HUES64 (cell line): ENCODE data around the gene EPHA3.

Experiments
- H3K27ac ChIP-seq: 2 replicates; pipeline ENCODE4 v1.7.0; 2013; ENCODE audit warnings: low read depth, low read length, inconsistent platforms
- H3K27me3 ChIP-seq: 2 replicates; pipeline ENCODE4 v1.6.1; 2013; ENCODE audit warnings: mild to moderate bottlenecking, low read length; ENCODE audit not compliant: insufficient read depth
- H3K36me3 ChIP-seq: 2 replicates; pipeline ENCODE4 v1.6.1; 2013; ENCODE audit warnings: mild to moderate bottlenecking, low read length; ENCODE audit not compliant: insufficient read depth
- H3K4me1 ChIP-seq: 2 replicates; pipeline ENCODE4 v1.6.1; 2013; ENCODE audit warnings: mild to moderate bottlenecking, low read length, moderate library complexity; ENCODE audit not compliant: insufficient read depth
- H3K4me3 ChIP-seq: 2 replicates; pipeline ENCODE4 v1.5.1; 2013; ENCODE audit warnings: mild to moderate bottlenecking, low read length, moderate library complexity
- H3K9ac ChIP-seq: 2 replicates; pipeline ENCODE4 v1.6.1; 2013; ENCODE audit warnings: mild to moderate bottlenecking, low read depth, low read length
- H3K9me3 ChIP-seq: 2 replicates; pipeline ENCODE4 v1.6.1; 2013; ENCODE audit warnings: low read depth, low read length; ENCODE audit not compliant: insufficient read depth
- WGBS: fragments of 150-250, 120-280 bp; methylation state at CpG from one replicate; pipeline ENCODE4 v1.1.7; 2013; ENCODE audit warnings: missing lambda C conversion rate; 5-methylcytosine and 5-hydroxymethylcytosine counted together

The EPHA3 gene

DNA sequence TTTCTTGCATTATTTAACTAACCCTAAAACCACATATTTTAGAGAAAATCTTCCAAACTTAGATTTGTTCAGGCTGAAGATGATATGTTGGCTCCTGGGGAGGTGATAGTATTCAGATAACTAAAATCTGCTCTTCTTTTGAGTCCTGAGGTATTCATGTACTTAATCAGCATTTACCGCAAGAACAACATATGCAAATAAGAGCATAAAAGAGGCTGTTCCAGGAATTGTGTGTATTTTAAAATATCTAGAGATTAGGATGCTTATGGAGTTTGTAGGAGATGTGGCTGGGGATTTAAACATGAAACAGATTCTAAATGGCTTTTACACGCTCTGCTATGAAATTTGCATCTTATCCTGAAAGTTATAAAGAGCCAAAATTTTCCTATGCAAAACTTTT is 298.2 kb downstream of the EPHA3 start:
- H3K9me3 ChIP-seq: no peaks in the 10 kb centered on the region
- WGBS: 88% methylated on average over 2 of the region's 2 CpGs
- H3K4me3 ChIP-seq: no peak overlapping the region
- H3K27ac ChIP-seq: no peak overlapping the region
- H3K36me3 ChIP-seq: no peaks in the 10 kb centered on the region
- no peak overlapping the region for H3K9ac ChIP-seq
- peaks cover 20% of the 10 kb centered on the region for H3K4me1 ChIP-seq
- H3K27me3 ChIP-seq: no peaks in the 10 kb centered on the region

DNA sequence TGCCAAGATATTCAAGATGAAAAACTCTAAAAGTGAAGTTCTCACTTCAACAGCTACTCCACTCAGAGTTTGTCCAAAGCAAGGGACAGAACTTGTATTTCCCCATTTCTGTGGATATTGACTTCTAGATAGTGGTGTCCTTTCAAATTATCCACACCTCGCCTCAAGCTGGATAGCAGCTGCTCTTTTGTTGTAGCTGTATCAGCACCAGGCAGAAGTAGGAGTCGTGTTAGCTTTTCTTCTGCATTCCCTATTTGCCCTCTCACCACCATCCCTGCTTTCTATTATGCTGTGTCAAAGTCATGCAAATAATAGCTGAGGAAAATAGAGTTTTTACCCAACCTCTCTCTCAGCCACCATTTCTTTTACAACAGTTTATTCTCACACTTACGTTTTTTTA is 303.8 kb downstream of the EPHA3 start:
- H3K4me1 ChIP-seq: peaks cover 28% of the 10 kb centered on the region
- H3K27ac ChIP-seq: no peak overlapping the region
- no peaks in the 10 kb centered on the region for H3K36me3 ChIP-seq
- no peak overlapping the region for H3K4me3 ChIP-seq
- H3K27me3 ChIP-seq: no peaks in the 10 kb centered on the region
- H3K9ac ChIP-seq: no peak overlapping the region
- WGBS: 59% methylated on average over 3 of the region's 3 CpGs
- no peaks in the 10 kb centered on the region for H3K9me3 ChIP-seq

DNA sequence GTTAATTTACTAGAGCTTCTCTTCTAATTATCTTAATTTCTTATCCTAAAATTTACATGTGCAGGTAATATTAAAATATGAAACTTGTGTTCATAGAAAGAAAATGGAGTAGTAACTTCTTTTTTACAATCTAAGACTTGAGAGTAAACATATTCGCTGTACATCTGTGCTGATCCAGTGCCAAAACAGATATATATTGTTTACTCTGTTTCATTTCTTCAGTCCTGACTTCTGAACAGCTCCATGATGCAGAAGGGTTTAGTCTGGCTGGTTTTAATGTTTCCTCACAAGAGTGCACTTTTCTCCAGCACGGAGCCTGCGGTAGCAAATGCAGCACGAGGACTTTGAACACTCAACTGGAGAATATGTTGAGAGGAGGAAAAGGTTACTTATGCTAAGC is 306.8 kb downstream of the EPHA3 start:
- WGBS: 90% methylated on average over 4 of the region's 4 CpGs
- H3K27ac ChIP-seq: no peak overlapping the region
- no peak overlapping the region for H3K4me3 ChIP-seq
- no peaks in the 10 kb centered on the region for H3K27me3 ChIP-seq
- H3K4me1 ChIP-seq: peaks cover 16% of the 10 kb centered on the region
- no peaks in the 10 kb centered on the region for H3K9me3 ChIP-seq
- H3K36me3 ChIP-seq: no peaks in the 10 kb centered on the region
- no peak overlapping the region for H3K9ac ChIP-seq

DNA sequence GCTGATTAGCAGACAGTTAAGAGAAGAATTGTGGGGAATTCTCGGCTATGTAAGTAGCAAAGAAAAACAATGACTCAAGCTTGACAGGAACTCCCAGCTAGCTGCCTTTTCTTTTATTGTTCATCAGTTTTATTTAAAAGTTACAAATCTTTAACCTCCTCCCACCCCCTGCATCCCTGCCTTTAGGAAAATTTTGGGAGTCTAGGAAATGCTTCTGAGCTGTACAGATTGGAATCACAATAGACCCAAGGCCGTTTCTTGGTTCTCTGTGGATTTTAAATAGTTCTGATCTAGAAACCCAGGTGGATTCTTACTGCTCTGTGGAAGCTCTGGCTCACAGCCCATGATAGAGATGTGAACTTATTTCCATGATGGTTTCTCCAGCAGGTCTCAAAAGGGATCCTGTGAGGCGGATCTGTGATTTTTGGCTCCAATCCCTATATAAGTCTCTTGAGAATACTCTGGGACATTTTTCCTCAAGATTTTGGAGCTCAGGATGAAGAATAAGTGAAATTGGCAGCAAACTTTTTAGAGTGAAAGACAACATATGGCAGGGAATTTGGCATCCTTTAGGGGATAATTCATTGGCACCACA is 312.3 kb downstream of the EPHA3 start:
- Histone ChIP-seq H3K27me3 (no peaks in the 10 kb centered on the region), H3K9me3 (no peaks in the 10 kb centered on the region), H3K36me3 (no peaks in the 10 kb centered on the region), H3K9ac (no peak overlapping the region), H3K27ac (no peak overlapping the region), H3K4me1 (0 out of 2 replicates have a peak, but pooled peaks cover 6% of the 10 kb centered on the region), H3K4me3 (no peak overlapping the region)
- WGBS: 90% methylated on average over 3 of the region's 3 CpGs

DNA sequence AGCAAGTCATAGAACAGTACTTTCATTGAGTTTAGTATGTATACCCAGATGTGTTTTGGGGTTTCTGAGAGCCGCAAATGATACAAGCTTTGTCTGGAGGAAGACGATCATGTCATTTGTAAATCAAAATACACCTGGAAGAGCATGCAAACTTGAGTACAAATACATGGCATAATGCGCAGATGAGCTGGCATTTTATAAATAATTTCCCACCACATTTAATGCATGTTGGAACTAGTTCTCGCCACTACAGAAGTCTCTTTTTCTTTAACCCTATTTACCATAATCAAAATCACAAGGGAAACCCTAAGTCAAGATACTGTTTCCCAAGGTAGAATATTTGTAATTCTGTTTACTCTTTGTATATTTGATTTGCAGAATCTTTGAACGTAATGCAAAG is 318.6 kb downstream of the EPHA3 start:
- Histone ChIP-seq H3K27ac (no peak overlapping the region), H3K36me3 (no peaks in the 10 kb centered on the region), H3K27me3 (no peaks in the 10 kb centered on the region), H3K4me3 (no peak overlapping the region), H3K4me1 (no peaks in the 10 kb centered on the region), H3K9me3 (no peaks in the 10 kb centered on the region), H3K9ac (no peak overlapping the region)
- 96% methylated on average over 5 of the region's 5 CpGs for whole genome bisulfite sequencing

DNA sequence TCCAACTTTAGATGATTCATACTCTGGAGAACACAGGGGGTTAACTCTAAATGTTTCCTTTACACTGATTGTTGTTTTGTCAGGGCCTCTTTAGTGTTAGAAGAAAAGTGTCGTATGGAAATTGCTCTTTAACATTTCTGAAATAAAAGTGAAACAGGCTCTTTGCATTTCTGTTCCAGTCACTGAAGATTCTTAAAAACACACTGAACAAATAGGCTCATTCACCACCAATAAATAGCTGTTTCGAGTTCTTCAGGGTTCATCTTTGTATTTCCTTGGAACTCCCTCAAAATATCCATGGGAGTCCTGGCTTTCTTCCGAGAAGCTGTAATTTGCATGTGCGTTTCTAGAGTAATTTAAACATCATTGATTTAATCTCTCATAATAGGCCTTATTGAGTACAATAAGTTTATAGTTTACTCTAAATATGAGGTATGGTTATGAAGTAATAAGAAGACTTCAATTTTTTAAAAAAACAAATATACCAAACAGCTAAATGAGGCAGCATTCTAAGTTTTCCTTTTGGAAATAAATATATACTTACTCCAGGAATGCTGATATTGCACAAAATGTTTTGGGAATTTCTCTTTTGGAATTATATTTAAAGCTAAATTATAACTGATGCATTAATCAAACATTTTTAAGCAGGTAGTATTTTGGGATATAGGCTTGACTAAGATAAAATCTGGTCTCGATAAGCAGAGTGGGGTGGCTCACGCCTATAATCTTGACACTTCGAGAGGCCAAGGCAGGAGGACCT is 327.4 kb downstream of the EPHA3 start:
- WGBS: 91% methylated on average over 6 of the region's 7 CpGs
- Histone ChIP-seq H3K27ac (no peak overlapping the region), H3K27me3 (no peaks in the 10 kb centered on the region), H3K36me3 (no peaks in the 10 kb centered on the region), H3K9me3 (no peaks in the 10 kb centered on the region), H3K4me1 (no peaks in the 10 kb centered on the region), H3K4me3 (no peak overlapping the region), H3K9ac (no peak overlapping the region)

DNA sequence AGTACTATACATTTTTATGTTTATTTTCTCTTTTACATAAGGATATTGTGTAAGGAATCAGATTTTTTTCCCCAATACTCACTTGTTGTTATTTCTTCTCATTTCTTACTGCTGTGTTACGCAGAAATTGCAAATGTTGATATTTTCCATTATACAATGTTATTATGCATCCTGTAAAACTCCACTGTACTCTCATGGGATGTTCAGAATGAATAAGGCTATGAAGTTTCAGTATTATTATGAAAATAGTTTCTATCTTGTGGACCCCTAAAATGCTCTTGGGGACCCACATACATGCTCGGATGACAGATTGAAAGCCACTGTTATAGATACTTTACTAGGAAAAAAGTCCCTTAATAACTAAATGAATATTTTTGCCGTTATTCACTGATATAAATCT is 329.4 kb downstream of the EPHA3 start:
- 100% methylated on average over 1 of the region's 3 CpGs for WGBS

DNA sequence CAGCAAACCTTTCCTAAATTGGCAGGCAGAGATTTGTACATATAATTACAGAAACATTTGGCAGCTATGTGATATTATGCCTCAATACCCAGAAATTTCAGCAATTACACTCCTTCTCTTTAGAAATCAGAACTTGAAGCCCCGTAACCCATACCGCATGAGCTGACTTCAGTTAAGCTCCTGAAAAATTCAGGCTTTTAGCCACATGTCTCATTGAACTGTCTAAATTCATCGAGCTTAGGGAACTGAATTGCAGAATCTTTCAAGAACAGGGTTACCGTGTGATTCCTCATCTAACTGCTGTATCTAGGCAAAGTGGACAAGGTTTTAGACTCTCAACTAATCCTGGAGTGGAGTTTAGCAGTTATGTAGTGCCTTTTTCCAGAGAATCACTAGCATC is 333.0 kb downstream of the EPHA3 start:
- Histone ChIP-seq H3K9me3 (no peaks in the 10 kb centered on the region), H3K9ac (no peak overlapping the region), H3K27ac (no peak overlapping the region), H3K36me3 (no peaks in the 10 kb centered on the region), H3K27me3 (no peaks in the 10 kb centered on the region), H3K4me3 (no peak overlapping the region), H3K4me1 (no peaks in the 10 kb centered on the region)
- WGBS: 97% methylated on average over 4 of the region's 4 CpGs

More for the DNA sequence above, 329.4 kb downstream of the EPHA3 start:
- Histone ChIP-seq H3K27ac (no peak overlapping the region), H3K27me3 (no peaks in the 10 kb centered on the region), H3K4me3 (no peak overlapping the region), H3K9me3 (no peaks in the 10 kb centered on the region), H3K9ac (no peak overlapping the region), H3K36me3 (no peaks in the 10 kb centered on the region), H3K4me1 (no peaks in the 10 kb centered on the region)

DNA sequence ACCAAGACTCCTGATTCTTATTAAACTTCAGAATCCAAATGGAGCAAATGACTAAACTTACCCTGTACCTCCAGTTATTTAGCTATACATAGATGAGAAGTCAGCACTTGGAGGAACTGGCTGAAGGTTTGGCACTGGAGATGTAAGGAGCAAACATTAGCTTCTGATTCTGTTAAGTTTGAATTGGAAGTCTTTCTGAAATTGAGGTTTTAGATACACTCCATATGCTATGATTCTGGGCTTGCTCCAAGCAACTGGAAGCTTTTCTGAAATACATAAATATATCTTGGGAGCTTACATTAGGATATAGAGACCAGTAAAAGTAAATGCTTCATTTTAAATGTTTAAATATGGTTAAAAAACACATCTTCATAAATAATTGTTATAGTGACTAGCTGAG is 333.7 kb downstream of the EPHA3 start:
- Histone ChIP-seq H3K36me3 (no peaks in the 10 kb centered on the region), H3K27me3 (no peaks in the 10 kb centered on the region), H3K4me3 (no peak overlapping the region), H3K9ac (no peak overlapping the region), H3K4me1 (no peaks in the 10 kb centered on the region), H3K27ac (no peak overlapping the region), H3K9me3 (no peaks in the 10 kb centered on the region)

DNA sequence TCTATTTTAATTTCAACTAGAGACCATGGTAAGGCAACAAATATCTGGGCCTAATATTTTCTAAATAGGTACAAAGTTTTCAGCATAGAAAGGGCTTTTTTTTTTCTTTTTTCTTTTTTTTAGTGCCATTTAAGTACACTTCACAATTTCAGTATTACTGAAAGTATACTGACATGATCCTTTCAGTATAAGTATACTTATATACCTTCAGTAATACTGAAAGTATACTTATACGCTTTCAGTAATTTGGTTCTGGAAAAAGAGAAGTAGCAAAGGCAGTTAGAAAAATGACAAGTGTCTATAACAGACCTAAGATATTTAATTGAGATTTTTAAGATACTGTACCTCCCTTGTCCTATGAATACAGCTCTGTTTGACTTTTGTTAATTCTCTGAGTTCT is 339.2 kb downstream of the EPHA3 start:
- no peak overlapping the region for H3K27ac ChIP-seq
- no peaks in the 10 kb centered on the region for H3K36me3 ChIP-seq

DNA sequence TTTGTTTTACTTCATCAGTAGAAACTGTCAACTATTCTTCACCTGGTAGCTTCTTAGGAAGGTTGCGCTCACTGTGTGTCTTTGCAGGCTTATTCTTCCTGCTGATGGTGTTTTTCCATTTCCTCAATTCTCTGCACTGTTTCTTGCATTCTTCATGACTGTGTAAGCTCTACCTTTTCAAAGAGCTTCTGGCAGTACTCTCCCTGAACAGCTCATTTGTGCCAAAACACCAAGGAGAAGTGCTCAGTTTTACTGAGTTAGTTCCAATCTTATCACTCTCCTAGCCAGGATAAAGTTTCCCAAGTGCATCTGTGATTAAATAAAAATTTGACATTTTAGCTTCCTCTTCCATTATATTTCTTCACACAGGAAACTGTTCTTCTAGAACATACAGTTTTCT is 339.8 kb downstream of the EPHA3 start:
- Histone ChIP-seq H3K4me3 (no peak overlapping the region), H3K4me1 (no peaks in the 10 kb centered on the region), H3K27ac (no peak overlapping the region), H3K27me3 (no peaks in the 10 kb centered on the region), H3K9me3 (no peaks in the 10 kb centered on the region), H3K9ac (no peak overlapping the region), H3K36me3 (no peaks in the 10 kb centered on the region)
- 98% methylated on average over 1 of the region's 1 CpG for WGBS

More for the DNA sequence above, 339.2 kb downstream of the EPHA3 start:
- no CpG with 5 or more reads among the region's 1 CpG for WGBS
- Histone ChIP-seq H3K9ac (no peak overlapping the region), H3K4me3 (no peak overlapping the region), H3K27me3 (no peaks in the 10 kb centered on the region), H3K9me3 (no peaks in the 10 kb centered on the region), H3K4me1 (no peaks in the 10 kb centered on the region)
